GM06990 (cell line): ENCODE data around the gene PTPRN.

Experiments
- DNase-seq: peaks from one replicate; pipeline ENCODE4 v3.0.0-alpha.2; 2011; ENCODE audit not compliant: insufficient read length; ENCODE audit errors: extremely low read depth
- H3K27me3 ChIP-seq: replicated peaks from 2 replicates; pipeline ENCODE4 v1.6.0; 2011; ENCODE audit warnings: low read length; ENCODE audit not compliant: control insufficient read depth, insufficient read depth
- H3K36me3 ChIP-seq: 2 replicates; pipeline ENCODE4 v1.5.1; 2011; ENCODE audit warnings: low read length; ENCODE audit not compliant: control insufficient read depth, insufficient read depth
- H3K4me3 ChIP-seq: replicated peaks from 2 replicates; pipeline ENCODE4 v1.5.1; 2011; ENCODE audit warnings: low read depth, mild to moderate bottlenecking, control low read depth, low read length
- TF ChIP-seq, protein P1 (sequence below): IDR thresholded peaks from 2 replicates; pipeline ENCODE4 v1.5.1; 2011; ENCODE audit warnings: low read length, control low read depth, mild to moderate bottlenecking, inconsistent platforms; ENCODE audit not compliant: insufficient read depth, poor library complexity, severe bottlenecking

PTPRN gene

GRCh38 chr2:219291910-219292490 lies 17.2 kb downstream of the PTPRN start:
- no peaks in the 10 kb centered on the region for H3K27me3 ChIP-seq
- TF ChIP-seq, protein P1, sequence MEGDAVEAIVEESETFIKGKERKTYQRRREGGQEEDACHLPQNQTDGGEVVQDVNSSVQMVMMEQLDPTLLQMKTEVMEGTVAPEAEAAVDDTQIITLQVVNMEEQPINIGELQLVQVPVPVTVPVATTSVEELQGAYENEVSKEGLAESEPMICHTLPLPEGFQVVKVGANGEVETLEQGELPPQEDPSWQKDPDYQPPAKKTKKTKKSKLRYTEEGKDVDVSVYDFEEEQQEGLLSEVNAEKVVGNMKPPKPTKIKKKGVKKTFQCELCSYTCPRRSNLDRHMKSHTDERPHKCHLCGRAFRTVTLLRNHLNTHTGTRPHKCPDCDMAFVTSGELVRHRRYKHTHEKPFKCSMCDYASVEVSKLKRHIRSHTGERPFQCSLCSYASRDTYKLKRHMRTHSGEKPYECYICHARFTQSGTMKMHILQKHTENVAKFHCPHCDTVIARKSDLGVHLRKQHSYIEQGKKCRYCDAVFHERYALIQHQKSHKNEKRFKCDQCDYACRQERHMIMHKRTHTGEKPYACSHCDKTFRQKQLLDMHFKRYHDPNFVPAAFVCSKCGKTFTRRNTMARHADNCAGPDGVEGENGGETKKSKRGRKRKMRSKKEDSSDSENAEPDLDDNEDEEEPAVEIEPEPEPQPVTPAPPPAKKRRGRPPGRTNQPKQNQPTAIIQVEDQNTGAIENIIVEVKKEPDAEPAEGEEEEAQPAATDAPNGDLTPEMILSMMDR = no peak
- no peak for DNase-seq
- no peak overlapping the region for H3K4me3 ChIP-seq
- H3K36me3 ChIP-seq = no peaks in the 10 kb centered on the region

DNA sequence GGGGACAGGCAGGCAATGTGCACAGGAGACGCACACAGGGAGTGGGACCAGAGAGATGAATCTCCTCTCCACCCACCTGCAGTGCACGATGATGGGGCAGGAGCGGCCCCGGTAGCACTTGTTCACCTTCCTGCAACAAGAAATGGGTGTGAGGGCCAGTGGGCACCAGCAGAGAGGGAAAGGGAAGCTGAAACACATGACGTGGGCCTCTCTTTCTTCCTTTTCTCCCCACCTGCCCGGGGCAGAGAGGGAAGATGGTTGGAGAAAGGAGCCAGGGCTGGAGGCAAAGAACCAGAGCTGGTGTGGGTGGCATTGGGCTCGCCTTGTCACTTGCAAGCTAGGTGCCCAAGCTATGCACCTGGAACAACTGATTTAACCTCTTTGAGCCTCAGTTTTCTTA lies 17.8 kb downstream of the PTPRN start:
- H3K27me3 ChIP-seq = no peaks in the 10 kb centered on the region
- H3K4me3 ChIP-seq = no peak overlapping the region
- TF ChIP-seq, protein P1 = no peak
- no peak for DNase-seq
- H3K36me3 ChIP-seq = no peaks in the 10 kb centered on the region; the same call in 1 of the 2 replicates

GRCh38 chr2:219290381-219291171 lies 18.6 kb downstream of the PTPRN start:
- H3K36me3 ChIP-seq = peaks cover 2% of the 10 kb centered on the region
- DNase-seq = no peak
- TF ChIP-seq, protein P1 = no peak
- H3K27me3 ChIP-seq = no peaks in the 10 kb centered on the region
- H3K4me3 ChIP-seq = no peak overlapping the region

- H3K4me3 ChIP-seq = no peak overlapping the region
- TF ChIP-seq, protein P1 = no peak
- H3K27me3 ChIP-seq = no peaks in the 10 kb centered on the region
- no peak for DNase-seq
- peaks cover 8% of the 10 kb centered on the region for H3K36me3 ChIP-seq
These were observed 19.5 kb downstream of the PTPRN start for GRCh38 chr2:219289537-219290361.

GRCh38 chr2:219289195-219289536 lies 20.0 kb downstream of the PTPRN start:
- Histone ChIP-seq H3K36me3 (peaks cover 11% of the 10 kb centered on the region), H3K27me3 (no peaks in the 10 kb centered on the region), H3K4me3 (no peak overlapping the region)
- no peak for DNase-seq
- TF ChIP-seq, protein P1 = no peak
